Kidney (tissue), 14 donors: ENCODE measurements around the gene ARL4C. TPM values are rescaled to one million over a fixed set of nuclear protein-coding genes. Genes with fewer than 3 reads are reported as not detected.
A peak's percentile ranks its signal among the peaks of the same experiment; 100 is the strongest.

Source experiments
- DNase-seq, 5 donors: peaks; one replicate each; pipeline ENCODE4 v3.0.0-alpha.2; 2013 to 2020
- FAIRE-seq: peaks from 2 replicates; lab custom pipeline; 2012; peaks lifted over from hg19 to GRCh38; lab: Jason Lieb, UNC
- H3K27ac ChIP-seq, 2 donors: one replicate each; pipeline ENCODE4 v1.7.0; 2013; ENCODE audit warnings: low read depth in 2 of 2, low read length in 2 of 2, inconsistent platforms in 1 of 2
- H3K27me3 ChIP-seq: one replicate; pipeline ENCODE4 v1.7.1; 2013; ENCODE audit warnings: low read length, inconsistent platforms; ENCODE audit not compliant: control insufficient read depth, insufficient read depth
- H3K36me3 ChIP-seq, 3 donors: one replicate each; pipeline versions ENCODE4 v1.7.0 to v1.7.1; 2013; ENCODE audit warnings: low read length in 3 of 3, control low read depth in 1 of 3, inconsistent platforms in 1 of 3; ENCODE audit not compliant: insufficient read depth in 3 of 3, control insufficient read depth in 2 of 3
- H3K4me1 ChIP-seq, 3 donors: one replicate each; pipeline versions ENCODE4 v1.7.0 to v1.7.1; 2013; ENCODE audit warnings: low read length in 3 of 3, inconsistent platforms in 1 of 3, low read depth in 1 of 3; ENCODE audit not compliant: control insufficient read depth in 2 of 3, insufficient read depth in 2 of 3
- H3K4me3 ChIP-seq, 3 donors: one replicate each; pipeline versions ENCODE4 v1.7.0 to v1.8.1; 2013; ENCODE audit warnings: low read length in 3 of 3, control low read depth in 1 of 3, inconsistent platforms in 1 of 3
- H3K9ac ChIP-seq, 3 donors: one replicate each; pipeline versions ENCODE4 v1.7.0 to v1.7.1; 2013; ENCODE audit warnings: low read length in 3 of 3, control low read depth in 1 of 3, inconsistent platforms in 1 of 3
- H3K9me3 ChIP-seq, 3 donors: one replicate each; pipeline versions ENCODE4 v1.7.0 to v1.7.1; 2013; ENCODE audit warnings: low read length in 3 of 3, control low read depth in 1 of 3, inconsistent platforms in 1 of 3; ENCODE audit not compliant: control insufficient read depth in 2 of 3, insufficient read depth in 1 of 3
- intact Hi-C: fragments of 100-400 bp; cut with DNase I; formaldehyde crosslinking; loops from one replicate; pipeline ENCODE4 v1.11.1; 2022
- polyA plus RNA-seq: library from polyadenylated mRNA; stranded (reverse); fragments of 350-450 nt; fragmentation: Illumina TruSeq; extraction: RNeasy Lipid Tissue Mini Kit (QIAGEN cat#74804); gene quantifications from one replicate; pipeline ENCODE4 v1.2.3, GENCODE V29; 2014; ENCODE audit warnings: low read depth, low replicate concordance; ENCODE audit not compliant: insufficient read depth
- total RNA-seq: library from RNA; stranded (reverse); fragmentation: NEBNext Ultra II Directional; extraction: Animal tissue kit (Norgen Biotek cat#: 25700); gene quantifications from one replicate; pipeline ENCODE4 v1.2.1, GENCODE V29; 2021
- TF ChIP-seq, protein P1 (sequence below): IDR thresholded peaks from 3 replicates; pipeline ENCODE4 v1.5.1; 2012; ENCODE audit warnings: mild to moderate bottlenecking, moderate library complexity, borderline replicate concordance; ENCODE audit not compliant: insufficient read depth; ENCODE audit errors: extremely low read depth
- donor health status: control.
- donor health status: control.
- donor health status: control.
- donor health status: control.
- donor health status: control.
- donor health status: DM: yes; HTN: yes; CAD: no.
- donor health status: Normal renal cell carcinoma (clear cell type).

The ARL4C gene
- total and polyA plus RNA-seq, 2 donors from 2014 or later: 2.7 to 62.0 TPM

- Histone ChIP-seq H3K9me3 (peaks cover 0 to 6% (median 0%) of the 10 kb centered on the region in 3 donors), H3K9ac (no peak overlapping the region), H3K36me3 (no peaks in the 10 kb centered on the region), H3K4me1 (no peaks in the 10 kb centered on the region), H3K27ac (no peak overlapping the region), H3K4me3 (no peak overlapping the region), H3K27me3 (no peaks in the 10 kb centered on the region)
- intact Hi-C loops: no loop called here
- TF ChIP-seq, protein P1, sequence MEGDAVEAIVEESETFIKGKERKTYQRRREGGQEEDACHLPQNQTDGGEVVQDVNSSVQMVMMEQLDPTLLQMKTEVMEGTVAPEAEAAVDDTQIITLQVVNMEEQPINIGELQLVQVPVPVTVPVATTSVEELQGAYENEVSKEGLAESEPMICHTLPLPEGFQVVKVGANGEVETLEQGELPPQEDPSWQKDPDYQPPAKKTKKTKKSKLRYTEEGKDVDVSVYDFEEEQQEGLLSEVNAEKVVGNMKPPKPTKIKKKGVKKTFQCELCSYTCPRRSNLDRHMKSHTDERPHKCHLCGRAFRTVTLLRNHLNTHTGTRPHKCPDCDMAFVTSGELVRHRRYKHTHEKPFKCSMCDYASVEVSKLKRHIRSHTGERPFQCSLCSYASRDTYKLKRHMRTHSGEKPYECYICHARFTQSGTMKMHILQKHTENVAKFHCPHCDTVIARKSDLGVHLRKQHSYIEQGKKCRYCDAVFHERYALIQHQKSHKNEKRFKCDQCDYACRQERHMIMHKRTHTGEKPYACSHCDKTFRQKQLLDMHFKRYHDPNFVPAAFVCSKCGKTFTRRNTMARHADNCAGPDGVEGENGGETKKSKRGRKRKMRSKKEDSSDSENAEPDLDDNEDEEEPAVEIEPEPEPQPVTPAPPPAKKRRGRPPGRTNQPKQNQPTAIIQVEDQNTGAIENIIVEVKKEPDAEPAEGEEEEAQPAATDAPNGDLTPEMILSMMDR: no peak
- DNase-seq (no peak), FAIRE-seq (no peak)
Observed at GRCh38 chr2:234526711-234527110, 29.8 kb upstream of the ARL4C start.

- no peak for FAIRE-seq
- no peaks in the 10 kb centered on the region for H3K27me3 ChIP-seq
- intact Hi-C loops: no loop called here
Observed at GRCh38 chr2:234521536-234521935, 24.7 kb upstream of the ARL4C start.

GRCh38 chr2:234518986-234519642, 22.2 kb upstream of the ARL4C start:
- Histone ChIP-seq H3K9me3 (peaks cover 0 to 2% (median 0%) of the 10 kb centered on the region in 3 donors), H3K9ac (no peak overlapping the region), H3K4me1 (no peaks in the 10 kb centered on the region), H3K36me3 (no peaks in the 10 kb centered on the region), H3K27ac (no peak overlapping the region), H3K4me3 (no peak overlapping the region), H3K27me3 (no peaks in the 10 kb centered on the region)
- intact Hi-C loops: no loop called here
- FAIRE-seq: no peak
- TF ChIP-seq, protein P1: no peak
- DNase-seq: peak in 1 of 5 donors; percentile 17

More at GRCh38 chr2:234521536-234521935, 24.7 kb upstream of the ARL4C start:
- Histone ChIP-seq H3K4me3 (no peak overlapping the region), H3K4me1 (no peaks in the 10 kb centered on the region), H3K27ac (no peak overlapping the region), H3K9ac (no peak overlapping the region), H3K9me3 (peaks cover 0 to 6% (median 0%) of the 10 kb centered on the region in 3 donors), H3K36me3 (no peaks in the 10 kb centered on the region)
- no peak for DNase-seq
- TF ChIP-seq, protein P1: no peak
